Caco-2 (cell line): Measurements from ENCODE around the gene RNU7-1. TPM values are rescaled to one million over a fixed set of nuclear protein-coding genes. Genes with fewer than 3 reads are reported as not detected.

Source experiments
- BruUV-seq: library from RNA; stranded (reverse); fragments of 400-500 nt; replicated peaks from 2 replicates; lab custom pipeline; 2021; lab: Mats Ljungman, UMichigan
- CTCF ChIA-PET: fragments of 300-600 bp; sonication (Branson Sonifier 250); formaldehyde crosslinking; loops from one replicate; lab custom pipeline; 2022; ENCODE audit warnings: antibody characterized with exemption; lab: Charles Lee
- POLR2A ChIA-PET: fragments of 300-600 bp; sonication (Branson Sonifier 250); formaldehyde crosslinking; loops from one replicate; lab custom pipeline; 2022; ENCODE audit warnings: antibody characterized with exemption; lab: Charles Lee
- DNase-seq, 2 experiments: peaks; one replicate each; pipeline versions ENCODE4 v3.0.0 to v3.0.0-alpha.2; 2020 to 2022
- H3K27me3 ChIP-seq: replicated peaks from 2 replicates; pipeline ENCODE4 v1.6.0; 2011; ENCODE audit warnings: low read length; ENCODE audit not compliant: control insufficient read depth, insufficient read depth
- H3K36me3 ChIP-seq: 2 replicates; pipeline ENCODE4 v1.5.1; 2011; ENCODE audit warnings: low read length; ENCODE audit not compliant: control insufficient read depth, insufficient read depth
- H3K4me1 ChIP-seq: fragments of 250-450 bp; sonication (Bioruptor Pico); 2 replicates; pipeline ENCODE4 v1.5.1; 2020; ENCODE audit warnings: mild to moderate bottlenecking
- H3K4me3 ChIP-seq: 2 replicates; pipeline ENCODE4 v1.5.1; 2011; ENCODE audit warnings: low read depth, mild to moderate bottlenecking, control low read depth, low read length
- H3K9me3 ChIP-seq: fragments of 250-450 bp; sonication (Bioruptor Pico); 2 replicates; pipeline ENCODE4 v1.5.1; 2020; ENCODE audit warnings: mild to moderate bottlenecking, moderate library complexity
- H3K27ac Mint-ChIP-seq: one replicate; pipeline ENCODE4 v1.8.0; 2022; ENCODE audit warnings: mixed read lengths; ENCODE audit not compliant: unreplicated experiment
- H3K27me3 Mint-ChIP-seq: one replicate; pipeline ENCODE4 v1.8.0; 2022; ENCODE audit warnings: mixed read lengths; ENCODE audit not compliant: insufficient read depth, unreplicated experiment
- H3K36me3 Mint-ChIP-seq: one replicate; pipeline ENCODE4 v1.8.0; 2022; ENCODE audit warnings: mild to moderate bottlenecking, mixed read lengths; ENCODE audit not compliant: insufficient read depth, unreplicated experiment
- H3K4me1 Mint-ChIP-seq: one replicate; pipeline ENCODE4 v1.8.0; 2022; ENCODE audit warnings: low read depth, mixed read lengths; ENCODE audit not compliant: unreplicated experiment
- H3K4me3 Mint-ChIP-seq: one replicate; pipeline ENCODE4 v1.8.0; 2022; ENCODE audit warnings: mild to moderate bottlenecking, moderate library complexity, mixed read lengths; ENCODE audit not compliant: unreplicated experiment
- H3K9me3 Mint-ChIP-seq: one replicate; pipeline ENCODE4 v1.8.0; 2022; ENCODE audit warnings: mixed read lengths; ENCODE audit not compliant: unreplicated experiment
- CTCF ChIP-seq, 2 experiments: fragments of 200-600 bp in 1 of 2; IDR thresholded peaks; 1 replicate in 1 of 2; 2 replicates in 1 of 2; pipeline versions ENCODE4 v1.5.1 to v1.8.0; 2011 to 2022; ENCODE audit warnings: antibody characterized with exemption in 1 of 2, control low read depth in 1 of 2, inconsistent platforms in 1 of 2, low read depth in 1 of 2, low read length in 1 of 2, mild to moderate bottlenecking in 1 of 2, moderate library complexity in 1 of 2; ENCODE audit not compliant: insufficient read depth in 1 of 2, severe bottlenecking in 1 of 2, unreplicated experiment in 1 of 2
- intact Hi-C: fragments of 100-400 bp; cut with micrococcal nuclease; formaldehyde crosslinking; loops from one replicate; pipeline ENCODE4 v1.10.0; 2022; ENCODE audit not compliant: unreplicated experiment
- total RNA-seq: library from RNA; stranded (reverse); gene quantifications from 2 replicates; pipeline ENCODE4 v1.2.3, GENCODE V29; 2022

The RNU7-1 gene
- total RNA-seq, 1 experiment from 2014 or later, result not detected

- Histone ChIP-seq H3K27me3 (no peaks in the 10 kb centered on the region), H3K36me3 (peaks cover 14% of the 10 kb centered on the region), H3K4me1 (peaks cover 10% of the 10 kb centered on the region), H3K9me3 (no peaks in the 10 kb centered on the region), H3K4me3 (peak overlapping the region; percentile 55)
- BruUV-seq, result no TSS peak
- H3K36me3 Mint-ChIP-seq, result peaks cover 88% of the 10 kb centered on the region
- H3K4me3 Mint-ChIP-seq, result peak overlapping the region; percentile 73
- POLR2A ChIA-PET, result interaction anchor here (1.1 to 1.3 kb wide), 10 partner anchors 8 to 466 kb away, joined by 3 to 20 read pairs (median 9); partner anchors contain the start of genes ATN1, CDCA3, SPSB2 and USP5
- no peak for TF ChIP-seq CTCF (IDR thresholded peaks at IDR 0.05; ENCODE audit: insufficient read depth in 1 of 2, low read depth in 1 of 2, low read length in 1 of 2, severe bottlenecking in 1 of 2, unreplicated experiment in 1 of 2)
- CTCF ChIA-PET, result interaction anchor here (0.9 to 3.0 kb wide), 11 partner anchors 10 to 170 kb away, joined by 3 to 56 read pairs (median 10); partner anchors contain the start of genes ATN1, CDCA3, SPSB2 and USP5
- no peaks in the 10 kb centered on the region for H3K9me3 Mint-ChIP-seq
- intact Hi-C loops, result loop anchor here (1.0 kb wide), 1 partner anchor 64 kb away; the partner anchor contains the start of gene SPSB2
- peaks cover 25% of the 10 kb centered on the region for H3K4me1 Mint-ChIP-seq
- DNase-seq, result no peak
- peak overlapping the region; percentile 92 for H3K27ac Mint-ChIP-seq
- H3K27me3 Mint-ChIP-seq, result no peaks in the 10 kb centered on the region
Measured at GRCh38 chr12:6936636-6937480, 6.8 kb upstream of the RNU7-1 start.

GRCh38 chr12:6937481-6938352, 5.9 kb upstream of the RNU7-1 start:
- peaks cover 93% of the 10 kb centered on the region for H3K36me3 Mint-ChIP-seq
- no peaks in the 10 kb centered on the region for H3K27me3 Mint-ChIP-seq
- H3K4me3 Mint-ChIP-seq, result peak overlapping the region; percentile 73
- BruUV-seq, result TSS peak; percentile 88
- ChIA-PET POLR2A (interaction anchor here (0.5 to 1.3 kb wide), 20 partner anchors 8 to 760 kb away, joined by 3 to 20 read pairs (median 5); partner anchors contain the start of genes ATN1, CDCA3, SPSB2 and USP5), CTCF (interaction anchor here (0.6 to 3.0 kb wide), 20 partner anchors 9 to 736 kb away, joined by 3 to 56 read pairs (median 4); partner anchors contain the start of genes ATN1, CDCA3, GAPDH and SPSB2)
- intact Hi-C loops, result loop anchor here (1.0 kb wide), 3 partner anchors 13 to 68 kb away; partner anchors contain the start of gene SPSB2
- peak; percentile 97 for DNase-seq
- H3K9me3 ChIP-seq, result no peaks in the 10 kb centered on the region
- peak overlapping the region; percentile 92 for H3K27ac Mint-ChIP-seq
- peak overlapping the region; percentile 55 for H3K4me3 ChIP-seq
- H3K27me3 ChIP-seq, result no peaks in the 10 kb centered on the region
- TF ChIP-seq CTCF (IDR thresholded peaks at IDR 0.05; ENCODE audit: insufficient read depth in 1 of 2, low read depth in 1 of 2, low read length in 1 of 2, severe bottlenecking in 1 of 2, unreplicated experiment in 1 of 2), result peak; percentile 98 to 99
- peaks cover 11% of the 10 kb centered on the region for H3K4me1 ChIP-seq
- peaks cover 12% of the 10 kb centered on the region for H3K36me3 ChIP-seq
- peaks cover 25% of the 10 kb centered on the region for H3K4me1 Mint-ChIP-seq
- no peaks in the 10 kb centered on the region for H3K9me3 Mint-ChIP-seq
